ENCODE data around the gene LCOR.

Gene LCOR

DNA sequence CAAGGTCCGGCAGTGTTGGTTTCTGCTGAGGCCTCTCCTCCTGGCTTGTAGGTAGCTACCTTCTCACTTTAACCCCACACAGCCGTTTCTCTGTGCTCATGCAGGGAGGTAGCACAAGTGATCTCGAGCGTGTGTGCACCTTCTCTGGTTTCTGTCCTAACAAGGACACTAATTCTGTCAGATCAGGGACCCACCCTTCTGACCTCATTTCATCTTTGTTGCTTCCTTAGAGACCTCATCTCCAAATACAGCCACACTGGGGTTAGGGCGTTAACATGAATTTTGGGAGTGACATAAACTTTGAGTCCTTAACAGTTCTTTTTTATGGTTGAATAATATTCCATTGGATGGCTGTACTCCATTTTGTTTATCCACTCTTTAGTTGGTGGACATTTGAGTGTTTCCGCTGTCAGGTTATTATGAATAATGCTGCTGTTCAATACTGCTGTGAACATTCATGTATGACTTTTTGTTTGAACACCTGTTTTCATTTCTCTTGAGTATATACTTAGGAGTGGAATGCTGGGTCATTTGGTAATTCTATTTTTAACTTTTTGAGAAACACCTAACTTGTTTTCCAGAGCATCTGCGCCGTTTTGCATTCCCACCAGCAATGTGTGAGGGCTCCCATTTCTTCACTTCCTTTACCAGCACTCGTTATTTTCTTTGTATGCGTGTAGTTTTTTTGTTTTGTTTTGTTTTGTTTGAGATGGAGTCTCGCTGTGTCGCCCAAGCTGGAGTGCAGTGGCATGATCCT is 57.5 kb downstream of the LCOR start:
- TF ChIP-seq, protein P1, sequence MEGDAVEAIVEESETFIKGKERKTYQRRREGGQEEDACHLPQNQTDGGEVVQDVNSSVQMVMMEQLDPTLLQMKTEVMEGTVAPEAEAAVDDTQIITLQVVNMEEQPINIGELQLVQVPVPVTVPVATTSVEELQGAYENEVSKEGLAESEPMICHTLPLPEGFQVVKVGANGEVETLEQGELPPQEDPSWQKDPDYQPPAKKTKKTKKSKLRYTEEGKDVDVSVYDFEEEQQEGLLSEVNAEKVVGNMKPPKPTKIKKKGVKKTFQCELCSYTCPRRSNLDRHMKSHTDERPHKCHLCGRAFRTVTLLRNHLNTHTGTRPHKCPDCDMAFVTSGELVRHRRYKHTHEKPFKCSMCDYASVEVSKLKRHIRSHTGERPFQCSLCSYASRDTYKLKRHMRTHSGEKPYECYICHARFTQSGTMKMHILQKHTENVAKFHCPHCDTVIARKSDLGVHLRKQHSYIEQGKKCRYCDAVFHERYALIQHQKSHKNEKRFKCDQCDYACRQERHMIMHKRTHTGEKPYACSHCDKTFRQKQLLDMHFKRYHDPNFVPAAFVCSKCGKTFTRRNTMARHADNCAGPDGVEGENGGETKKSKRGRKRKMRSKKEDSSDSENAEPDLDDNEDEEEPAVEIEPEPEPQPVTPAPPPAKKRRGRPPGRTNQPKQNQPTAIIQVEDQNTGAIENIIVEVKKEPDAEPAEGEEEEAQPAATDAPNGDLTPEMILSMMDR (conservative IDR thresholded peaks at IDR 0.05; ENCODE audit: low read length) = no peak
- no peak overlapping the region for H3K4me3 ChIP-seq (ENCODE audit: low read length)
- DNase-seq (ENCODE audit: low read depth) = no peak

- TF ChIP-seq, protein P1 (conservative IDR thresholded peaks at IDR 0.05; ENCODE audit: low read length) = no peak
- no peak for DNase-seq (ENCODE audit: low read depth)
- H3K4me3 ChIP-seq (ENCODE audit: low read length) = no peak overlapping the region
These were observed 58.0 kb downstream of the LCOR start for GRCh38 chr10:96890172-96890513.

DNA sequence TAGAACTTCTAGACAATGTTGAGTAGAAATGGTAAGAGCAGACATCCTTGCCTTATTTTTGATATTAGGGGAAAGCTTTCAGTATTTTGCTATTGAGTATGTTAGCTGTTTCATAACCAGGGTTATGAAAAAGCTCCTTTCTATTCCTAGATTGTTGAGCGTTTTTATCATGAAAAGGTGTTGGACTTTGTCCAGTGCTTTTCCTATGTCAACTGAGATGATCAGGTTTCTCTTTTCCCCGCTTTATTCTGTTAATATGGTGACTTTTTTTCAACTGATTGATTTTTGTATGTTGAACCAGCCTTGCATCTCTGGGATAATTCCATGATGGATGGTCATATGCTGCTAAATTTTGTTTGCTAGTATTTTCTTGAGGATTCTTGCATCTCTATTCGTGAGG is 58.5 kb downstream of the LCOR start:
- TF ChIP-seq, protein P1 (conservative IDR thresholded peaks at IDR 0.05; ENCODE audit: low read length) = no peak
- no peak for DNase-seq (ENCODE audit: low read depth)

GRCh38 chr10:96891840-96892239 is 59.7 kb downstream of the LCOR start:
- TF ChIP-seq, protein P1 (conservative IDR thresholded peaks at IDR 0.05; ENCODE audit: low read length) = no peak
- H3K4me3 ChIP-seq (ENCODE audit: low read length) = no peak overlapping the region
- no peak for DNase-seq (ENCODE audit: low read depth)

More for the DNA sequence above, 58.5 kb downstream of the LCOR start:
- H3K4me3 ChIP-seq (ENCODE audit: low read length) = no peak overlapping the region

GRCh38 chr10:96895662-96896424 is 63.7 kb downstream of the LCOR start:
- DNase-seq (ENCODE audit: low read depth) = no peak
- no peak overlapping the region for H3K4me3 ChIP-seq (ENCODE audit: low read length)
- TF ChIP-seq, protein P1 (conservative IDR thresholded peaks at IDR 0.05; ENCODE audit: low read length) = no peak

DNA sequence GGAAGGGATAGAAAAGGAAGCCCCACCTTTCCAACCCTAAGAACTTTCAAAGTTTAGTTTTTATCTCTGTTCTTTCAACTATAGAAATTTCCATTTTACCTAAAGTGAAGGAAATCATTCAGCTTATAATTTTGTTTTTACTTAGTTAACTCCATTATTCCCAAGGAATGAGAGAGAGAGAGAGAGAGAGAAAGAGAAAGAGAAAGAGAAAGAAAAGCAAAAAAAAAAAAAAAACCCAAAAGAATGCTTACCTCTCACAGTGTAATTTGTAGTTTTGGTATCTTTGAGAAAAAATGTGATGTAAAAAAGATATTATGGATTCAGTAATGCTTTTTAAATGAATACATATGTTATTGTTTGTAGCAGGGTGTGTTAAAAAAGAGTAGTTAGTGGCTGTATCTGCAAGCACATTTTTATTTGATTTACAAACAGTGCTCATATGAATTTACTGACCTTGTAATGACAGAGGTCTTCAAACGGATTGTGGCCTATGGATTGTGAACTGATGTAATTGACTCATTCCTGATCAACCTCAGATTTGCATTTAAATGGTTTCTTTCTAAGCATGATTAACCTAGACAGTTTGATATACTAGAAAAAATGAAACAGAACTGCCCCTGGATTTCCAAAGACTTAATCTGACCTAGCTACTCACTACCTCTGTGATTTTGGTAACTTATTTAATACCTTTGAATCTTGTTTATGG is 64.9 kb downstream of the LCOR start:
- no peak overlapping the region for H3K4me3 ChIP-seq (ENCODE audit: low read length)
- TF ChIP-seq, protein P1 (conservative IDR thresholded peaks at IDR 0.05; ENCODE audit: low read length) = no peak
- DNase-seq (ENCODE audit: low read depth) = peak; percentile 15
